ENCODE measurements around the gene ANKRD33B.
A peak's percentile ranks its signal among the peaks of the same experiment; 100 is the strongest.
"Not testable (repeated sequence)": the region's sequence is repeated elsewhere in the genome, so short reads cannot be mapped to it uniquely, and the experiment has no call there.

The ANKRD33B gene

GRCh38 chr5:10563110-10563944, 543 bp upstream of the ANKRD33B start:
- Histone ChIP-seq H3K9ac (ENCODE audit: low read depth, low read length) (peak overlapping the region; percentile 27; the same call in 1 of the 2 replicates), H3K4me1 (ENCODE audit: insufficient read depth, low read length) (peaks cover 14% of the 10 kb centered on the region), H3K9me3 (ENCODE audit: insufficient read depth, low read depth, low read length) (no peaks in the 10 kb centered on the region), H3K27ac (ENCODE audit: low read length) (no peak overlapping the region), H3K4me3 (ENCODE audit: low read length) (peak overlapping the region; percentile 63; the same call in 1 of the 2 replicates), H3K36me3 (ENCODE audit: insufficient read depth, low read depth, low read length) (no peaks in the 10 kb centered on the region), H3K27me3 (ENCODE audit: insufficient read depth, low read length) (peaks cover 94% of the 10 kb centered on the region)

- Histone ChIP-seq H3K4me3 (ENCODE audit: low read length) (peak overlapping the region; percentile 72), H3K9ac (ENCODE audit: low read depth, low read length) (no peak overlapping the region), H3K36me3 (ENCODE audit: insufficient read depth, low read depth, low read length) (no peaks in the 10 kb centered on the region), H3K27ac (ENCODE audit: low read length) (no peak overlapping the region), H3K4me1 (ENCODE audit: insufficient read depth, low read length) (peaks cover 14% of the 10 kb centered on the region), H3K9me3 (ENCODE audit: insufficient read depth, low read depth, low read length) (no peaks in the 10 kb centered on the region), H3K27me3 (ENCODE audit: insufficient read depth, low read length) (peaks cover 85% of the 10 kb centered on the region)
Measured at GRCh38 chr5:10564838-10565784, 1.2 kb downstream of the ANKRD33B start.

- Histone ChIP-seq H3K27ac (ENCODE audit: low read length) (no peak overlapping the region), H3K4me3 (ENCODE audit: low read length) (peak overlapping the region; percentile 72), H3K27me3 (ENCODE audit: insufficient read depth, low read length) (peaks cover 76% of the 10 kb centered on the region)
Measured at GRCh38 chr5:10565785-10566542, 2.1 kb downstream of the ANKRD33B start.

GRCh38 chr5:10566543-10567068, 2.7 kb downstream of the ANKRD33B start:
- H3K9me3 ChIP-seq (ENCODE audit: insufficient read depth, low read depth, low read length) = no peaks in the 10 kb centered on the region
- H3K36me3 ChIP-seq (ENCODE audit: insufficient read depth, low read depth, low read length) = no peaks in the 10 kb centered on the region
- peaks cover 70% of the 10 kb centered on the region for H3K27me3 ChIP-seq (ENCODE audit: insufficient read depth, low read length)
- no peak overlapping the region for H3K9ac ChIP-seq (ENCODE audit: low read depth, low read length)
- no peak overlapping the region for H3K4me3 ChIP-seq (ENCODE audit: low read length)
- H3K4me1 ChIP-seq (ENCODE audit: insufficient read depth, low read length) = peaks cover 14% of the 10 kb centered on the region
- H3K27ac ChIP-seq (ENCODE audit: low read length) = no peak overlapping the region

More at GRCh38 chr5:10565785-10566542, 2.1 kb downstream of the ANKRD33B start:
- peaks cover 14% of the 10 kb centered on the region for H3K4me1 ChIP-seq (ENCODE audit: insufficient read depth, low read length)
- H3K9ac ChIP-seq (ENCODE audit: low read depth, low read length) = no peak overlapping the region
- no peaks in the 10 kb centered on the region for H3K9me3 ChIP-seq (ENCODE audit: insufficient read depth, low read depth, low read length)
- no peaks in the 10 kb centered on the region for H3K36me3 ChIP-seq (ENCODE audit: insufficient read depth, low read depth, low read length)

- H3K9ac ChIP-seq (ENCODE audit: low read depth, low read length) = no peak overlapping the region
- H3K27ac ChIP-seq (ENCODE audit: low read length) = no peak overlapping the region
- H3K9me3 ChIP-seq (ENCODE audit: insufficient read depth, low read depth, low read length) = no peaks in the 10 kb centered on the region
- H3K27me3 ChIP-seq (ENCODE audit: insufficient read depth, low read length) = peaks cover 64% of the 10 kb centered on the region
- H3K4me1 ChIP-seq (ENCODE audit: insufficient read depth, low read length) = peaks cover 14% of the 10 kb centered on the region
- H3K36me3 ChIP-seq (ENCODE audit: insufficient read depth, low read depth, low read length) = no peaks in the 10 kb centered on the region
- H3K4me3 ChIP-seq (ENCODE audit: low read length) = no peak overlapping the region
Measured at GRCh38 chr5:10567121-10567591, 3.3 kb downstream of the ANKRD33B start.

GRCh38 chr5:10567781-10568321, 4.0 kb downstream of the ANKRD33B start:
- Histone ChIP-seq H3K27me3 (ENCODE audit: insufficient read depth, low read length) (peaks cover 57% of the 10 kb centered on the region), H3K4me1 (ENCODE audit: insufficient read depth, low read length) (peaks cover 9% of the 10 kb centered on the region), H3K36me3 (ENCODE audit: insufficient read depth, low read depth, low read length) (no peaks in the 10 kb centered on the region), H3K4me3 (ENCODE audit: low read length) (no peak overlapping the region), H3K9ac (ENCODE audit: low read depth, low read length) (no peak overlapping the region), H3K9me3 (ENCODE audit: insufficient read depth, low read depth, low read length) (no peaks in the 10 kb centered on the region), H3K27ac (ENCODE audit: low read length) (no peak overlapping the region)

GRCh38 chr5:10570540-10570939, 6.7 kb downstream of the ANKRD33B start:
- H3K9me3 ChIP-seq (ENCODE audit: insufficient read depth, low read depth, low read length); H3K4me3 ChIP-seq (ENCODE audit: low read length); H3K4me1 ChIP-seq (ENCODE audit: insufficient read depth, low read length); H3K36me3 ChIP-seq (ENCODE audit: insufficient read depth, low read depth, low read length); H3K9ac ChIP-seq (ENCODE audit: low read depth, low read length); H3K27ac ChIP-seq (ENCODE audit: low read length): not testable (repeated sequence)
- peaks cover 34% of the 10 kb centered on the region for H3K27me3 ChIP-seq (ENCODE audit: insufficient read depth, low read length)

- Histone ChIP-seq H3K36me3 (ENCODE audit: insufficient read depth, low read depth, low read length) (no peaks in the 10 kb centered on the region), H3K9ac (ENCODE audit: low read depth, low read length) (no peak overlapping the region), H3K4me3 (ENCODE audit: low read length) (no peak overlapping the region), H3K9me3 (ENCODE audit: insufficient read depth, low read depth, low read length) (no peaks in the 10 kb centered on the region), H3K4me1 (ENCODE audit: insufficient read depth, low read length) (peaks cover 2% of the 10 kb centered on the region; the same call in 1 of the 2 replicates), H3K27me3 (ENCODE audit: insufficient read depth, low read length) (peaks cover 15% of the 10 kb centered on the region), H3K27ac (ENCODE audit: low read length) (no peak overlapping the region)
Measured at GRCh38 chr5:10572451-10572850, 8.6 kb downstream of the ANKRD33B start.

- Histone ChIP-seq H3K9ac (ENCODE audit: low read depth, low read length) (no peak overlapping the region), H3K4me3 (ENCODE audit: low read length) (no peak overlapping the region), H3K9me3 (ENCODE audit: insufficient read depth, low read depth, low read length) (no peaks in the 10 kb centered on the region), H3K36me3 (ENCODE audit: insufficient read depth, low read depth, low read length) (no peaks in the 10 kb centered on the region), H3K27me3 (ENCODE audit: insufficient read depth, low read length) (peaks cover 3% of the 10 kb centered on the region; the same call in 1 of the 2 replicates), H3K27ac (ENCODE audit: low read length) (no peak overlapping the region), H3K4me1 (ENCODE audit: insufficient read depth, low read length) (peaks cover 8% of the 10 kb centered on the region; the same call in 1 of the 2 replicates)
Measured at GRCh38 chr5:10573487-10574145, 9.7 kb downstream of the ANKRD33B start.

- H3K27me3 ChIP-seq (ENCODE audit: insufficient read depth, low read length); H3K36me3 ChIP-seq (ENCODE audit: insufficient read depth, low read depth, low read length); H3K4me1 ChIP-seq (ENCODE audit: insufficient read depth, low read length); H3K9me3 ChIP-seq (ENCODE audit: insufficient read depth, low read depth, low read length); H3K4me3 ChIP-seq (ENCODE audit: low read length); H3K9ac ChIP-seq (ENCODE audit: low read depth, low read length); H3K27ac ChIP-seq (ENCODE audit: low read length): not testable (repeated sequence)
Measured at GRCh38 chr5:10574879-10575278, 11.0 kb downstream of the ANKRD33B start.

Data from iPS-20b (cell line).